Measurements from ENCODE around the gene NUB1. TPM values are rescaled to one million over a fixed set of nuclear protein-coding genes. Genes with fewer than 3 reads are reported as not detected.

The NUB1 gene
- total RNA-seq, 1 donor = 50.7 TPM

DNA sequence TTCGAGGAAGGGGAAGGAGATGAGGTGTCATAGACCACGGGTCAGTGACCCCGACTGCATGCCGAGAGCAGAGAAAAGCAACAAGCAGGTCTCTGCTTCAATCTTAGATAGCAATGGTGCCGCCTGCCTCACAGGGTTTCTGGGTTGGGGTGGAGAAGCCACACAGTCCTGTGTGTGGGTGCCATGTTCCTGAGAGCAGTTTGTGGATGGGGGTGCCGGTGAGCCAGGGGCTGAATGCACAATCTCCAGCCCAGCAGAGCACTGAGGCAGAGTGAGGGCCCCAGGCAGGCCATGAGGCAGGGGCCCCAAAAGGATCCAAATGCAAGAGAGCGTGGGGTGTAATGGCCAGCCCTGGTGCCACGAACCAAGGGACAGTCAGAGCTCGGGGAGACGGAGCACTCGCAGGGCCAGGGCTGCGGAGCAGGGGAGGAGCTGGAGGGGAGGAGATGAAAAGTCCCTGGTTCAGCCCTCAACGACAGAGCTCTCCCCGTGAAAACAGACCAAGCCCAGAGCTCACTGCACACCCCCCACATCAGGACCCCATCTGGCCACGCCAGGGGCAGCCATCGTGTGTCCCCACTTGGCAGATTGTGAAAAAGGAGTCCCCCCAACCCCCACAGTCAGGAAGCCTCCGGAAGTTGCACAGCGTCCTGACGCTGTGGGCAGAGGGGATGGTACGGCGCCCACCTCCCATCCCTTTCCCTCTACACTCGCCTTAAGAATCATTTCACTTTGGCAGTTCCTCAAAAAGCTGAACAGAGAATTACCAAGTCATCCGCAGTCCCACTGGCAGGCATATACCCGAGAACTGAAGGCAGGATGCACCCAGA lies 48.4 kb downstream of the NUB1 start:
- Histone ChIP-seq H3K4me3 (ENCODE audit: insufficient read depth, low read length) (no peak overlapping the region), H2AFZ (ENCODE audit: low read length) (no peak overlapping the region), H3K27ac (ENCODE audit: low read depth, low read length) (no peak overlapping the region), H3K36me3 (ENCODE audit: insufficient read depth, low read length) (no peaks in the 10 kb centered on the region), H3K9me3 (ENCODE audit: low read depth, low read length) (no peaks in the 10 kb centered on the region), H3K4me1 (ENCODE audit: insufficient read depth, low read length) (no peaks in the 10 kb centered on the region), H3K27me3 (ENCODE audit: insufficient read depth, low read length) (peaks cover 8% of the 10 kb centered on the region), H3K4me2 (ENCODE audit: insufficient read depth, low read length) (no peak overlapping the region), H3K79me2 (ENCODE audit: insufficient read depth, low read length) (no peaks in the 10 kb centered on the region), H4K20me1 (ENCODE audit: insufficient read depth, low read length) (no peaks in the 10 kb centered on the region)
- TF ChIP-seq, protein P1, sequence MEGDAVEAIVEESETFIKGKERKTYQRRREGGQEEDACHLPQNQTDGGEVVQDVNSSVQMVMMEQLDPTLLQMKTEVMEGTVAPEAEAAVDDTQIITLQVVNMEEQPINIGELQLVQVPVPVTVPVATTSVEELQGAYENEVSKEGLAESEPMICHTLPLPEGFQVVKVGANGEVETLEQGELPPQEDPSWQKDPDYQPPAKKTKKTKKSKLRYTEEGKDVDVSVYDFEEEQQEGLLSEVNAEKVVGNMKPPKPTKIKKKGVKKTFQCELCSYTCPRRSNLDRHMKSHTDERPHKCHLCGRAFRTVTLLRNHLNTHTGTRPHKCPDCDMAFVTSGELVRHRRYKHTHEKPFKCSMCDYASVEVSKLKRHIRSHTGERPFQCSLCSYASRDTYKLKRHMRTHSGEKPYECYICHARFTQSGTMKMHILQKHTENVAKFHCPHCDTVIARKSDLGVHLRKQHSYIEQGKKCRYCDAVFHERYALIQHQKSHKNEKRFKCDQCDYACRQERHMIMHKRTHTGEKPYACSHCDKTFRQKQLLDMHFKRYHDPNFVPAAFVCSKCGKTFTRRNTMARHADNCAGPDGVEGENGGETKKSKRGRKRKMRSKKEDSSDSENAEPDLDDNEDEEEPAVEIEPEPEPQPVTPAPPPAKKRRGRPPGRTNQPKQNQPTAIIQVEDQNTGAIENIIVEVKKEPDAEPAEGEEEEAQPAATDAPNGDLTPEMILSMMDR (IDR thresholded peaks at IDR 0.05; ENCODE audit: extremely low read depth, low read depth, low read length) = no peak
- peak; percentile 80 for DNase-seq (ENCODE audit: insufficient read length, low spot score, missing footprints)

DNA sequence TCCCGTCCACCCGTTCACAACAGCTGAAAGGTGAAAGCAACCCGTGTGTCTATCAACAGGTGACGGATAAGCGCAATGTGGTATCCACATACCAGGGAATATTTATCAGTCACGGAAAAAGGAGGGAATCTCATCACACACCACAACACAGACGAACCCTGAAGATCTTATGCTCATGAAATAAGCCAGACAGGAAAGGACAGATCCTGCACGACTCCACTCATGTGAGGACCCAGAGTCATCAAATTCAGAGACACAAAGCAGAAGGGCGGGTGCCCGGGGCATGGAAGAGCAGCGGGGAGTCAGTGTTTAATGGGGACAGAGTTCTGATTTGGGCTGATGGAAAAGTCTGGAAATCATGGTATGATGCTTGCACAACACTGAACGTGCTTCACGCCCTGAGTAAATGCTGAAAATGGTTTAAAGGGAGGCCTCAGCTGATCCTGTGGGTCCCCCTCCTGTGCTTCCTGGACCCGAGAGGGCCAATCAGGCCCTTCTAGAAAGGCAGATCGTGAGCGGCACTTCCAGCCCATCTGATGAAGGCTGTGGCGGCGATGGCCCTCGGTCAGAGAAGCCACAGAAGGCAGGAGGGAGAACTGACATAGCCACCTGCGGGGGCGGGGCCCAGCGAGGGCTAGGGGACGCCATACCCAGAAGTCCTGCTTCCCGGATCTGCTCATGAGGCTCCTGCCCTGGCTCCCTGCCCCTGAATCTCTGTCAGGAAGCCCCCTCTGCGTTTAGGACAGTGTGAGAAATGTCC lies 49.2 kb downstream of the NUB1 start:
- H3K4me2 ChIP-seq (ENCODE audit: insufficient read depth, low read length) = no peak overlapping the region
- no peaks in the 10 kb centered on the region for H3K79me2 ChIP-seq (ENCODE audit: insufficient read depth, low read length)
- H3K27ac ChIP-seq (ENCODE audit: low read depth, low read length) = no peak overlapping the region
- H3K4me3 ChIP-seq (ENCODE audit: insufficient read depth, low read length) = no peak overlapping the region
- H3K4me1 ChIP-seq (ENCODE audit: insufficient read depth, low read length) = no peaks in the 10 kb centered on the region
- no peaks in the 10 kb centered on the region for H3K9me3 ChIP-seq (ENCODE audit: low read depth, low read length)
- H4K20me1 ChIP-seq (ENCODE audit: insufficient read depth, low read length) = no peaks in the 10 kb centered on the region
- TF ChIP-seq, protein P1 (IDR thresholded peaks at IDR 0.05; ENCODE audit: extremely low read depth, low read depth, low read length) = no peak
- peaks cover 8% of the 10 kb centered on the region for H3K27me3 ChIP-seq (ENCODE audit: insufficient read depth, low read length)
- H3K36me3 ChIP-seq (ENCODE audit: insufficient read depth, low read length) = no peaks in the 10 kb centered on the region
- DNase-seq (ENCODE audit: insufficient read length, low spot score, missing footprints) = peak; percentile 79
- H2AFZ ChIP-seq (ENCODE audit: low read length) = no peak overlapping the region

DNA sequence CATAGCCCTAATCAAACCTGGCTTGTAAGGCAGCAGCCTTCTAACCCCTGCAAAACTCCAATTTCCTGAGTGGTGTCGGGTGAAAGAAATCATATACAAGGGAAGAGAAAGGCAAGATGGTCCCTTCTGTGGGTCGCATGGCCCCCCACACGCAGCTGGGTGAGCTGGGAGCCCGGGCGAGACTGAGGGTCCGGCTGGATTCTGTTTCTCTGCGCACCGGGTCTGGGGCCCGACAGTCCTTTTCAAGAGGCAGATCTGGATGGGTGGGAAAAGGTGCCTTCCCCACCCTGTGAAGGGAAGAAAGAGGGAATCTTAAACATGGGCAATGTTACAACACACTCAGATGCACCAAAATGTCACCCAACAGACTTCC lies 49.7 kb downstream of the NUB1 start:
- Histone ChIP-seq H3K36me3 (ENCODE audit: insufficient read depth, low read length) (no peaks in the 10 kb centered on the region), H3K4me1 (ENCODE audit: insufficient read depth, low read length) (no peaks in the 10 kb centered on the region), H2AFZ (ENCODE audit: low read length) (no peak overlapping the region), H3K4me3 (ENCODE audit: insufficient read depth, low read length) (no peak overlapping the region), H4K20me1 (ENCODE audit: insufficient read depth, low read length) (no peaks in the 10 kb centered on the region), H3K4me2 (ENCODE audit: insufficient read depth, low read length) (no peak overlapping the region), H3K79me2 (ENCODE audit: insufficient read depth, low read length) (no peaks in the 10 kb centered on the region), H3K27ac (ENCODE audit: low read depth, low read length) (no peak overlapping the region), H3K27me3 (ENCODE audit: insufficient read depth, low read length) (peaks cover 8% of the 10 kb centered on the region), H3K9me3 (ENCODE audit: low read depth, low read length) (no peaks in the 10 kb centered on the region)
- TF ChIP-seq, protein P1 (IDR thresholded peaks at IDR 0.05; ENCODE audit: extremely low read depth, low read depth, low read length) = no peak
- no peak for DNase-seq (ENCODE audit: insufficient read length, low spot score, missing footprints)

DNA sequence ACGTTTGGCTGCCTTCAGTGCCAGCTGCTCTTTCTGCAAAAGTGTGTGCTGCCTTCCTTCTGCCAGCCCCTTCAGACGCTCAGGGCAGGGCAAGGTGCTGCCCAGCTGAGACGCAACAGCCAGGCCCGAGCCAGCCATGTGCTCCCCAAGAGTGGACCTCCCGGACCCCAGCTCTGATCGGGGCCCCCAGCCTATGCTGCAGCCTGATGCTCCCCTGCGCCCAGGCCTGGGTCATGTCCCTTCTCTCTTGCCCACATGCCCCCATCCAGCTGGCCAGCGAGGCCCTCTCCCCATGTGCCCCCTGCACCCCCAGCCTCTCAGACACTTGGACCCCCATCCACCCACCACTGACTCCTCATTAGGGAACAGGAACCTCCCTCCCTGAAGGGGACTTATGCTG lies 50.4 kb downstream of the NUB1 start:
- no peaks in the 10 kb centered on the region for H3K36me3 ChIP-seq (ENCODE audit: insufficient read depth, low read length)
- no peaks in the 10 kb centered on the region for H3K9me3 ChIP-seq (ENCODE audit: low read depth, low read length)
- H3K4me1 ChIP-seq (ENCODE audit: insufficient read depth, low read length) = no peaks in the 10 kb centered on the region
- no peak overlapping the region for H2AFZ ChIP-seq (ENCODE audit: low read length)
- no peak overlapping the region for H3K4me3 ChIP-seq (ENCODE audit: insufficient read depth, low read length)
- H4K20me1 ChIP-seq (ENCODE audit: insufficient read depth, low read length) = no peaks in the 10 kb centered on the region
- peaks cover 8% of the 10 kb centered on the region for H3K27me3 ChIP-seq (ENCODE audit: insufficient read depth, low read length)
- H3K79me2 ChIP-seq (ENCODE audit: insufficient read depth, low read length) = no peaks in the 10 kb centered on the region
- TF ChIP-seq, protein P1 (IDR thresholded peaks at IDR 0.05; ENCODE audit: extremely low read depth, low read depth, low read length) = no peak
- no peak overlapping the region for H3K4me2 ChIP-seq (ENCODE audit: insufficient read depth, low read length)
- H3K27ac ChIP-seq (ENCODE audit: low read depth, low read length) = no peak overlapping the region
- no peak for DNase-seq (ENCODE audit: insufficient read length, low spot score, missing footprints)
